ENCODE data around the gene THSD4. TPM values are rescaled to one million over a fixed set of nuclear protein-coding genes. Genes with fewer than 3 reads are reported as not detected.
"Not testable (repeated sequence)": the region's sequence is repeated elsewhere in the genome, so short reads cannot be mapped to it uniquely, and the experiment has no call there.

The THSD4 gene
- total and polyA plus RNA-seq, 2 of the 8 experiments (the other 6 are each of a cell fraction or from before 2014, with no cell fraction given): 2.5 to 6.2 TPM

- TF ChIP-seq EGR1 (IDR thresholded peaks at IDR 0.05; ENCODE audit: borderline replicate concordance, low read depth, low read length): no peak
These were observed 251.7 kb downstream of the THSD4 start (continued) for GRCh38 chr15:71366926-71367325.

GRCh38 chr15:71367737-71368136, 252.5 kb downstream of the THSD4 start:
- H3K14ac ChIP-seq (ENCODE audit: insufficient read length); H3K27me3 ChIP-seq (replicated peaks in 1 of 4; ENCODE audit: control insufficient read depth in 3 of 4, extremely low read depth in 1 of 4, insufficient read depth in 3 of 4, low read length in 3 of 4); H4K8ac ChIP-seq (ENCODE audit: extremely low read depth, insufficient read depth, low read length); H3K4ac ChIP-seq (replicated peaks; ENCODE audit: insufficient read length, low read depth, low read length); FAIRE-seq; CTCF ChIA-PET (ENCODE audit: partially characterized antibody); H3K9me3 ChIP-seq (ENCODE audit: insufficient read depth in 2 of 2, low read depth in 1 of 2, low read length in 1 of 2); H4K20me1 ChIP-seq (replicated peaks in 1 of 2; ENCODE audit: control insufficient read depth in 1 of 2, insufficient read depth in 2 of 2, low read length in 2 of 2); H3K23ac ChIP-seq (ENCODE audit: insufficient read length); H2BK15ac ChIP-seq (ENCODE audit: low read length); H3K4me3 ChIP-seq (ENCODE audit: extremely low read depth in 1 of 4, insufficient read depth in 2 of 4, low read depth in 3 of 4, low read length in 4 of 4); H2BK20ac ChIP-seq (ENCODE audit: low read length); H4K91ac ChIP-seq (replicated peaks; ENCODE audit: insufficient read length, low read length); H3K9ac ChIP-seq (replicated peaks in 1 of 4; ENCODE audit: extremely low read depth in 1 of 4, low read depth in 3 of 4, low read length in 3 of 4); H3K18ac ChIP-seq (ENCODE audit: extremely low read depth, low read length); H3K79me1 ChIP-seq (ENCODE audit: low read depth, low read length); H2BK12ac ChIP-seq (ENCODE audit: low read depth, low read length); H3K56ac ChIP-seq (replicated peaks; ENCODE audit: insufficient read length, low read depth, low read length); H2AK5ac ChIP-seq (ENCODE audit: low read depth, low read length); POLR2A ChIA-PET (ENCODE audit: partially characterized antibody); H3K27ac ChIP-seq (ENCODE audit: low read depth, low read length); H3K36me3 ChIP-seq (ENCODE audit: control insufficient read depth in 2 of 4, insufficient read depth in 4 of 4, low read length in 3 of 4); H2AFZ ChIP-seq (ENCODE audit: low read length); H3K4me2 ChIP-seq (ENCODE audit: insufficient read depth in 1 of 2, low read depth in 2 of 2, low read length in 2 of 2); H2BK5ac ChIP-seq (ENCODE audit: low read depth, low read length); H3K79me2 ChIP-seq (ENCODE audit: control insufficient read depth in 1 of 2, insufficient read depth in 2 of 2, low read length in 2 of 2); H2BK120ac ChIP-seq (replicated peaks; ENCODE audit: low read depth, low read length); H3K23me2 ChIP-seq (ENCODE audit: low read depth, low read length); H4K5ac ChIP-seq (ENCODE audit: insufficient read length, low read depth, low read length); DNase-seq (ENCODE audit: low read depth in 1 of 2, low spot score in 2 of 2): not testable (repeated sequence)
- H3K4me1 ChIP-seq (replicated peaks in 1 of 4; ENCODE audit: control insufficient read depth in 3 of 4, insufficient read depth in 4 of 4, low read length in 3 of 4): peaks cover 9 to 17% (median 16%) of the 10 kb centered on the region in 4 experiments; a peak in 5 of 7 replicates
- WGBS, 2 experiments (ENCODE audit: extremely low coverage in 1 of 2, insufficient coverage in 1 of 2, insufficient read length in 1 of 2, insufficient replicate concordance in 2 of 2, low coverage in 1 of 2, low lambda C conversion rate in 2 of 2, missing lambda C conversion rate in 1 of 2): no CpG with 5 or more reads among the region's 1 CpG

All from H1 (cell line).